Stimulated activated CD4-positive, alpha-beta T cell treated with anti-CD3 and anti-CD28 coated beads, TNF-alpha, amount 100 ng/mL, for 1 hour (primary cell): ENCODE results near the gene NCKAP5.

ENCODE experiments used
- DNase-seq, 3 donors: peaks; one replicate each; pipeline ENCODE4 v3.0.0-alpha.2; 2020; ENCODE audit warnings: low read depth in 3 of 3, low spot score in 1 of 3

NCKAP5 gene

GRCh38 chr2:132652474-132652873 is 915.8 kb downstream of the NCKAP5 start:
- DNase-seq = no peak

GRCh38 chr2:132651115-132652045 is 916.9 kb downstream of the NCKAP5 start:
- DNase-seq = no peak

- DNase-seq = no peak
These were observed 921.6 kb downstream of the NCKAP5 start for GRCh38 chr2:132646540-132647108.

GRCh38 chr2:132645722-132646539 is 922.3 kb downstream of the NCKAP5 start:
- no peak for DNase-seq

- no peak for DNase-seq
These were observed 923.1 kb downstream of the NCKAP5 start for GRCh38 chr2:132645176-132645575.

- DNase-seq = no peak
These were observed 925.8 kb downstream of the NCKAP5 start for GRCh38 chr2:132642415-132642814.

GRCh38 chr2:132641819-132642218 is 926.4 kb downstream of the NCKAP5 start:
- no peak for DNase-seq

GRCh38 chr2:132640116-132640515 is 928.1 kb downstream of the NCKAP5 start:
- DNase-seq = no peak

- no peak for DNase-seq
These were observed 929.8 kb downstream of the NCKAP5 start for GRCh38 chr2:132638313-132639040.

GRCh38 chr2:132636346-132636745 is 931.9 kb downstream of the NCKAP5 start:
- DNase-seq = no peak

GRCh38 chr2:132633635-132634034 is 934.6 kb downstream of the NCKAP5 start:
- DNase-seq = no peak

- DNase-seq = no peak
These were observed 936.1 kb downstream of the NCKAP5 start for GRCh38 chr2:132632000-132632649.

- no peak for DNase-seq
These were observed 940.7 kb downstream of the NCKAP5 start for GRCh38 chr2:132627536-132627935.

GRCh38 chr2:132623096-132623839 is 945.0 kb downstream of the NCKAP5 start:
- no peak for DNase-seq
